Left renal cortex interstitium (tissue), 4 donors: ENCODE data around the gene ZNF467. TPM values are rescaled to one million over a fixed set of nuclear protein-coding genes. Genes with fewer than 3 reads are reported as not detected.

Experiments
- DNase-seq, 4 donors: peaks; one replicate each; pipeline ENCODE4 v3.0.0-alpha.2; 2013; ENCODE audit warnings: low read depth in 4 of 4, low spot score in 2 of 4, missing footprints in 1 of 4
- polyA plus RNA-seq, 4 donors: library from polyadenylated mRNA; unstranded; fragments of 120-200 nt; gene quantifications; one replicate each; pipeline ENCODE4 v1.2.1, GENCODE V29; 2013; ENCODE audit not compliant: insufficient read length in 4 of 4

The ZNF467 gene
- polyA plus RNA-seq, 4 donors, result 24.9 to 39.2 (median 36.2) TPM

- no peak for DNase-seq
These were observed 55.9 kb downstream of the ZNF467 start for GRCh38 chr7:149717481-149717880.

GRCh38 chr7:149716932-149717307 is 56.5 kb downstream of the ZNF467 start:
- no peak for DNase-seq

GRCh38 chr7:149716007-149716931 is 57.1 kb downstream of the ZNF467 start:
- DNase-seq, result no peak

DNA sequence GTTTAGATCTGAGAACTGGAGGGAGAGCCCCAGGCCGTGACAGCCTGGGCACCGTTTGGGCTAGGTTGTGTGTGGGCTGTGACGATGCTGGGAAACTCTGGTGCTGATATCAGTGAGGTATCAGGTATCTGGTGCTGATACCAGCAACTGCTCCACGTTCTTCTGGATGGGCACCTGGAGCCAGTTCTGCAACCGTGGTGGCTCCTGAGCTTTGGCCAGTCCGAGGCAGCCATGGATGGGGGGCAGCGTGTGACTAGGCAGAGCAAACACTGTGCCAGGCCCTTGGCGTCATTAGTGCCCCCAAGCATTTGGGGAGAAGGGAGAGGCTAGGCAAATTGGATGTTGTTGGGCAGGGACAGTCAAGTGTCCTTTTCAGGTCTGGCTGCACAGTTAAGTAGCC is 57.9 kb downstream of the ZNF467 start:
- no peak for DNase-seq

- DNase-seq, result no peak
These were observed 58.4 kb downstream of the ZNF467 start for GRCh38 chr7:149714910-149715471.

Other genes with a start within 250 kb of the ZNF467 start
- gene ZNF862, start 64.8 kb upstream of the ZNF467 start, polyA plus RNA-seq, result 10 to 100 TPM; 16.9 to 31.7 (median 22.1) TPM
- 10 to 100 TPM; 24.3 to 29.3 (median 28.3) TPM for gene ATP6V0E2, start 100.4 kb upstream of the ZNF467 start, polyA plus RNA-seq